ENCODE data around the gene LTB. TPM values are rescaled to one million over a fixed set of nuclear protein-coding genes. Genes with fewer than 3 reads are reported as not detected.

Gene LTB
- total and polyA plus RNA-seq, 4 donors: 0.35 to 1.9 (median 0.52) TPM

DNA sequence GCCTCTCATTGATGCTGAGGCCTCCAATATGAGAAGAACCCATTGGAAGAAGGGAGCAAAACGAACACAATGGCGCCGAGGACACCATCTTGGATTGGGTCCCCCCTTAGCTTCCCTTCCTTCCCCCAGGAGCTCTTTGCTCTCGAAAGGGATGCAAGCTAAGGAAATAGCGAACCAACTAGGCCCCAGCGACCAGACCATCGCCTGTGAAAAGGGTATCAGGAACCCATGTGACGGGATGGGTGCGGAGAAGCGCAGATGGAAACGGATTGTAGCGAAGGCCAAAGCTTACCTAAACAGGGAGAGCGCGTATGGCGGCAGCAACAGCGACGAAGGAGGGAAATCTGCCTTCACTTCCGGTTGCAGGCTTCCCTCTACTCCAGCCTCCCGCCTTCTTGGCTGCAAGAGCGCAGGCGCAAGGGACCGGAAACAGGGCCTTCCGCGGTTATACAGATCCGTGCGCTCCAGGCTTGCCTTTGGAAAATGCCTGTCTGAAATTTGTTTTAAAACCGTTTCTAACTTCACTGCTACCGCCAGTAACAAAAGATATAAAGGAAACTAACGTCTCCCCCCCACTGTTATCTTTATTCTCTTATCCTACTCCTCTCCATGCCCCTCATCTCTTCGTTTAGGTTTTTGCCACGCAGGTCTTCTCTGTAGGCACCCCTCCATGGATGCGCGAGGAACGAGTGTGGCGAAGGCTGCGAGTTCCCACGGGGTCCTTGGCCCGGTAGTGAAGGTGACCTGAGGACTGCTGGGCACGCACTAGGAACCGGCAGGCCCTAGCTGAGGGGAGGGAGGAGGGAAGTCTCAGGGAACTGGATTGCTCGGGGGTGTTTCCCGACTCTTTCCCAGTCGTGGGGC is 40.3 kb downstream of the LTB start, which contains the start of gene DDX39B:
Gene DDX39B, minus strand, starts transcription at position 346 of the 864 bp plus-strand sequence. CDS start 1,471 bp downstream, outside the sequence.
- Histone ChIP-seq H3K36me3 (ENCODE audit: control insufficient read depth, insufficient read depth, low read length) (peaks cover 33% of the 10 kb centered on the region), H3K4me1 (ENCODE audit: control insufficient read depth, insufficient read depth, low read length) (peaks cover 42% of the 10 kb centered on the region)
- WGBS (ENCODE audit: insufficient coverage): under 1% methylated on average over 38 of the region's 43 CpGs

DNA sequence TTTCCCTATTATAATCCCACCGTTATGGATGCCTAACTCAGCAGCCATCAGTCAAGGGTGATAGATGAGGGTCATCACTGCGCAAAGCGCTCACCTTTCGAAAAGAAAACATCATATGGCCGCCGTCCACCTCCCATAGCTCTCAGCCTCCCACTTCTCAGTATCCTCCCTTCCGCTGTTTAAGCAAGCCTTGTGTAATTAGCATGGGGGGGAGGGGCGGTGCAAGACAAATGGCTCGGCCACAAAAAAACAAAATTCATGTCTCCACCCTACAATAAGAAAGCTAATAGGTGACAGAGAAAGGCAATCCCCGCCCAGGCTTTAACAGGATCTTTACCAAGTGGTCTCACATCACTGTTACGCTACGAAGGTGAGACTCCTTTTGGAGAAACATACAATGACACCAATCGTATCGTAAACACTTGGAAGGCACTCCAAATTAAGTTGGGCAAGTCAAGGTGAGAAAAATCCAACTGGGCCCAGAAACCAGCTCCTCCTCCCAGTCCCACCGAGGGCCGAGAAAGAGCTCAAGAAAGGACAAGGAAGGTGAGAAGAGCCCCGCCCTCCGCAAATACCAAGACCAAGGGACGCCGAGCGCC is 41.1 kb downstream of the LTB start:
- 0% methylated on average over 10 of the region's 21 CpGs for WGBS (ENCODE audit: insufficient coverage)
- Histone ChIP-seq H3K9me3 (ENCODE audit: control insufficient read depth, insufficient read depth, low read length) (no peaks in the 10 kb centered on the region), H3K36me3 (ENCODE audit: control insufficient read depth, insufficient read depth, low read length) (peaks cover 39% of the 10 kb centered on the region), H3K27me3 (ENCODE audit: control insufficient read depth, insufficient read depth, low read length) (no peaks in the 10 kb centered on the region), H3K4me1 (ENCODE audit: control insufficient read depth, insufficient read depth, low read length) (peaks cover 36% of the 10 kb centered on the region), H3K4me3 (ENCODE audit: low read depth, low read length) (peak overlapping the region; percentile 95), H3K27ac (ENCODE audit: low read depth, low read length) (peak overlapping the region; percentile 97)
- DNase-seq (ENCODE audit: low read depth in 4 of 6, low spot score in 6 of 6): peak in 4 of 6 donors; percentile 7 to 55 (median 12)

More for the DNA sequence above, 40.3 kb downstream of the LTB start, which contains the start of gene DDX39B:
- no peaks in the 10 kb centered on the region for H3K27me3 ChIP-seq (ENCODE audit: control insufficient read depth, insufficient read depth, low read length)
- DNase-seq (ENCODE audit: low read depth in 4 of 6, low spot score in 6 of 6): peak; percentile 93 to 99 (median 97)
- peak within 1 kb of the TSS; percentile 95 for H3K4me3 ChIP-seq (ENCODE audit: low read depth, low read length)
- peak within 1 kb of the TSS; percentile 97 for H3K27ac ChIP-seq (ENCODE audit: low read depth, low read length)
- no peaks in the 10 kb centered on the region for H3K9me3 ChIP-seq (ENCODE audit: control insufficient read depth, insufficient read depth, low read length)

DNA sequence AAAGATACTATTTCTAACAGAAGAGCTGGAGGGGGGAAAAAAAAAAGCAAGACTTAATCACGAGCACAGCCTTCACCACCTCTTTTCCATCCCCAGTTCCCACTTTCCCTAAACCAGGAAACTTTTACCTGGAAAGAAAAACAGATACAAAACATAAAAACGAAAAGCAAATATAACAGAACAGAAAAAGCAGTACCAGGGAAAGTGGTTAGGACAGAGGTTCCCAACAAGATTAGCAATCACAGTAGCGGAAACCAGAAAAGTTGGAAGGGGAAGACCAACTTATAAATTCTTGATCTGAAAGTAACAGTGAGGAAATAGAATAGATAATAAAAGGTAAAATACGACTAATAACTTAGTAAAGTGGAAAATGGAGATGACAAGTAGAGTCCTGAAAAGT is 41.6 kb downstream of the LTB start:
- Histone ChIP-seq H3K27ac (ENCODE audit: low read depth, low read length) (peak overlapping the region; percentile 97), H3K36me3 (ENCODE audit: control insufficient read depth, insufficient read depth, low read length) (peaks cover 44% of the 10 kb centered on the region), H3K4me1 (ENCODE audit: control insufficient read depth, insufficient read depth, low read length) (peaks cover 31% of the 10 kb centered on the region), H3K27me3 (ENCODE audit: control insufficient read depth, insufficient read depth, low read length) (no peaks in the 10 kb centered on the region), H3K9me3 (ENCODE audit: control insufficient read depth, insufficient read depth, low read length) (no peaks in the 10 kb centered on the region), H3K4me3 (ENCODE audit: low read depth, low read length) (peak overlapping the region; percentile 95)
- WGBS (ENCODE audit: insufficient coverage): 20% methylated on average over 1 of the region's 4 CpGs
- DNase-seq (ENCODE audit: low read depth in 4 of 6, low spot score in 6 of 6): no peak

DNA sequence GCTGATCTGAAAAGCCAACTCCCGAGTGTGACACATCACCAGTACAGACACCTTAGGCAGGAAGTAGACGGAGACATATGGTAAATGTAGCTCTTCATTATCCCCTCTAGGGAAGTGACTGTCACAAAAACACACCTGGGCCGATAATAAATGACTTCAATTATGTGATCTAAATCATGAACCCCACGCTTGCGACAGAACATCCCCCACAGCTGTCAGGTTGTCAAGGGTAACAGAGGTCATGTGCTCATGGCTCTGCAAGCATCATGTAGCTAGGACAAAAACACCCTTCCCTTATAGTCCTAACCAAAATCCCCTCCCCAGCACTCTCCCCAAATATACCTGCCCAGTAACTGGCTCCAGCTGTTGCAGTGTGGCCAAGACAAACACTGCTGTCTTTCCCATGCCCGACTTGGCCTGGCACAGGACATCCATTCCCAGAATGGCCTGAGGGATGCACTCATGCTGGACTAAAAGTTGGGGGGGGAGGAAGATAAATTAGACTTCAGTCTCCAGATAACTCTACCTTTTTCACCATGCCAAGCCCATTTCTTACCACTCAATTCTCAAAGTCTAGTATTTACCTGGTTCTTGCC is 43.3 kb downstream of the LTB start:
- Histone ChIP-seq H3K4me1 (ENCODE audit: control insufficient read depth, insufficient read depth, low read length) (peaks cover 27% of the 10 kb centered on the region), H3K36me3 (ENCODE audit: control insufficient read depth, insufficient read depth, low read length) (peaks cover 61% of the 10 kb centered on the region), H3K27ac (ENCODE audit: low read depth, low read length) (no peak overlapping the region), H3K9me3 (ENCODE audit: control insufficient read depth, insufficient read depth, low read length) (no peaks in the 10 kb centered on the region), H3K27me3 (ENCODE audit: control insufficient read depth, insufficient read depth, low read length) (no peaks in the 10 kb centered on the region), H3K4me3 (ENCODE audit: low read depth, low read length) (no peak overlapping the region)
- DNase-seq (ENCODE audit: low read depth in 4 of 6, low spot score in 6 of 6): no peak
- WGBS (ENCODE audit: insufficient coverage): 89% methylated on average over 3 of the region's 6 CpGs

DNA sequence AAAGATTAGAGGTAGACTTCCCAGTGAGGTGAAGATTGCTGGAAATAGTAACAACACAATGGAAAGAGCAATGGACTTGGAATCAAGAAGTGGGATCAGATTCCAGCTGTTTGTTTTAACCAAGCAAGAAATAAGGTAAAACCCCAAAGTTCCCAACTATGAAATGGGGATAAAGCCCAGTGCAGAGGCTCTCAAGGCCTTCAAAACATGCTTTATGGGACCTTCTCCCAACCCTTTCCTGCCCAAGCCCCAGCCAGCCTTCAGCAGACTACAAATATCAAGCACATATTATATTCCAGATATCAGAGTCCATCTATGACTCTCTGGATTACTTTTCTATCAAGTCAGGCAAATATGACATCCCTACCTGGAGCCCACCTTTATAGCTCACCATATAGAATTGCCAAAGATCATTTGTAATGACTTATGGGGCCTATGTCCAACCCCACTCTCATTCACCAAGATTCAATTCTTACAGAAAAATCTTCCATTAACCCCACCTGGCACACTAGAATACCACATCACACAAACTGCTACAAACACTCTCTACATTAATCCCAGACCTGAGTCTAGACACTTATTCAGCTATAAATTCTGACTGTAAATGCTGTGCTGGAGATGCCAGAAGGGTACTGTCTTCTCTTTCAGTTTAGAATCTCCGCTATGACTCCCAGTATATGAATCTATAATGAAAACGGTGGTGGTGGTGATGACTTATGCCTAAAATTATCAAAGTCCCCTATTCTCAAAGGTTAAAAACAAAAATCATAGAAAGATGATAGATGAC is 46.5 kb downstream of the LTB start:
- no peak for DNase-seq (ENCODE audit: low read depth in 4 of 6, low spot score in 6 of 6)
- no CpG with 5 or more reads among the region's 2 CpGs for WGBS (ENCODE audit: insufficient coverage)
- no peaks in the 10 kb centered on the region for H3K9me3 ChIP-seq (ENCODE audit: control insufficient read depth, insufficient read depth, low read length)
- no peaks in the 10 kb centered on the region for H3K27me3 ChIP-seq (ENCODE audit: control insufficient read depth, insufficient read depth, low read length)
- H3K27ac ChIP-seq (ENCODE audit: low read depth, low read length): no peak overlapping the region
- no peak overlapping the region for H3K4me3 ChIP-seq (ENCODE audit: low read depth, low read length)
- H3K4me1 ChIP-seq (ENCODE audit: control insufficient read depth, insufficient read depth, low read length): peaks cover 17% of the 10 kb centered on the region
- H3K36me3 ChIP-seq (ENCODE audit: control insufficient read depth, insufficient read depth, low read length): peaks cover 90% of the 10 kb centered on the region

DNA sequence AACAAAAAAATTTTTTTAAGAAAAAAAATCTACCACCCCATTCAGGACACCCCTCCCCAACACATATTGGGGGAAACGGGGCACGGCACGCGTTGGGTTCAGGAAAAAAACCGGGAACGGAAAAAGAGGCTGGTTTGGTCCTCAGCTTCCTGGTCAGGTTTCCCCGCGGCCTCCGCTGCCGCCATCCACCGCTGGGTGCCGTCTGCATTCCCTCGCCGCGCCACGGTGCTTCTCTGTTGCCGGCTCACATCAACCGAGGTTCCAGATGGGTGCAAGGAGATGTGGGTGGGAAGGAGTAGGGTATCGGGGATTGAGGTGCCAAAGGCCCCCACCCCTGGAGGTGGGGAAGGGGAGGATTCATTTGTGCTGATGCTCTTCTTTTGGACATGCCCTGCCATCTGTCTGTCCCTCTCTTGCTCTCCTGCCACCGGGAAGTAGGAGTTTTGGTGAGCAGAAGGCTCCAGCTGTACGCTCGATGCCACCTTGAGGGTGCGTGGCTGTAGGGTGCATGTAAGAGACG is 47.6 kb downstream of the LTB start:
- Histone ChIP-seq H3K36me3 (ENCODE audit: control insufficient read depth, insufficient read depth, low read length) (peaks cover 91% of the 10 kb centered on the region), H3K4me3 (ENCODE audit: low read depth, low read length) (no peak overlapping the region), H3K9me3 (ENCODE audit: control insufficient read depth, insufficient read depth, low read length) (no peaks in the 10 kb centered on the region), H3K4me1 (ENCODE audit: control insufficient read depth, insufficient read depth, low read length) (peaks cover 9% of the 10 kb centered on the region), H3K27ac (ENCODE audit: low read depth, low read length) (no peak overlapping the region), H3K27me3 (ENCODE audit: control insufficient read depth, insufficient read depth, low read length) (no peaks in the 10 kb centered on the region)
- WGBS (ENCODE audit: insufficient coverage): 93% methylated on average over 12 of the region's 24 CpGs
- no peak for DNase-seq (ENCODE audit: low read depth in 4 of 6, low spot score in 6 of 6)

DNA sequence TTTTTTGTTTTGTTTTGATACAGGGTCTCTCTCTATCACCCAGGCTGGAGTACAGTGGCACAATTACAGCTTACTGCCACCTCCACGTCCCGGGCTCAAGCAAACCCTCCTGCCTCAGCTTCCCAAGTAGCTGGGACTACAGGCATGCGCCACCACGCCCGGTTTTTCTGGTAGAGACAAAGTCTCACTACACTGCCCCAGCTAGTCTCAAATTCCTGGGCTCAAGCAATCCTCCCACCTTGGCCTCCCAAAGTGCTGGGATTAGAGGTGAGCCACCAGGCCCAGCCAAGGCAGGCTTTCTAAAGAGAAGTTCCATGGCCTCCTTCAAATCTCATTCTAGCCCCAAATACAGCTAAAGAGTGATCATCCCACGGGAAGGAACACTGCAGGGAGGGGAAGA is 48.2 kb downstream of the LTB start:
- WGBS (ENCODE audit: insufficient coverage): 98% methylated on average over 6 of the region's 6 CpGs
- DNase-seq (ENCODE audit: low read depth in 4 of 6, low spot score in 6 of 6): no peak
- H3K36me3 ChIP-seq (ENCODE audit: control insufficient read depth, insufficient read depth, low read length): peaks cover 88% of the 10 kb centered on the region

DNA sequence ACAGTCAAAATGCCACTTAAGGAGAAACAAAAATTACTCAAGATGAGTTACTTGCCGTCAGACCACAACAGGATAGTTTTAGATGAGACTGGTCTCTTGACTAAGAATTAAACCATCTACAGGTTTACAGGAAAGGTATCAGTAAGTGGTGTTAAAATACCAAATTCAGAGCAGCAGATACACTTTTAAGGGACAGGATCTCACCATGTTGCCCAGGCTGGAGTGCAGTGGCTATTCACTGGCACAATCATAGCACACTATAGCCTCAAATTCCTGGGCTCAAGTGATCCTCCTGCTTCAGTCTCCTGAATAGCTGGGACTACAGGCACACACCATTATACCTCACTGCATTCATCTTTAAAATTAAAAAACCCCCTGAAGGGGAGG is 48.8 kb downstream of the LTB start:
- Histone ChIP-seq H3K27ac (ENCODE audit: low read depth, low read length) (no peak overlapping the region), H3K9me3 (ENCODE audit: control insufficient read depth, insufficient read depth, low read length) (no peaks in the 10 kb centered on the region), H3K4me3 (ENCODE audit: low read depth, low read length) (no peak overlapping the region), H3K27me3 (ENCODE audit: control insufficient read depth, insufficient read depth, low read length) (no peaks in the 10 kb centered on the region), H3K36me3 (ENCODE audit: control insufficient read depth, insufficient read depth, low read length) (peaks cover 85% of the 10 kb centered on the region), H3K4me1 (ENCODE audit: control insufficient read depth, insufficient read depth, low read length) (peaks cover 3% of the 10 kb centered on the region)
- WGBS (ENCODE audit: insufficient coverage): no CpG with 5 or more reads among the region's 1 CpG
- no peak for DNase-seq (ENCODE audit: low read depth in 4 of 6, low spot score in 6 of 6)

More for the DNA sequence above, 48.2 kb downstream of the LTB start:
- no peaks in the 10 kb centered on the region for H3K27me3 ChIP-seq (ENCODE audit: control insufficient read depth, insufficient read depth, low read length)
- no peak overlapping the region for H3K27ac ChIP-seq (ENCODE audit: low read depth, low read length)
- no peak overlapping the region for H3K4me3 ChIP-seq (ENCODE audit: low read depth, low read length)
- H3K4me1 ChIP-seq (ENCODE audit: control insufficient read depth, insufficient read depth, low read length): peaks cover 5% of the 10 kb centered on the region
- H3K9me3 ChIP-seq (ENCODE audit: control insufficient read depth, insufficient read depth, low read length): no peaks in the 10 kb centered on the region

Data from spinal cord (tissue), 10 donors.